Heart left ventricle (tissue), 16 donors: ENCODE data around the gene FDXR. TPM values are rescaled to one million over a fixed set of nuclear protein-coding genes. Genes with fewer than 3 reads are reported as not detected.

Experiments
- ATAC-seq, 4 donors: fragments of 200-7000 bp; cut with Tn5 transposase; one replicate each; pipeline ENCODE4 v1.9.1; 2020 to 2022; ENCODE audit warnings: moderate library complexity in 4 of 4, mild to moderate bottlenecking in 3 of 4, moderate number of reproducible peaks in 1 of 4
- DNase-seq, 5 donors: peaks; one replicate each; pipeline ENCODE4 v3.0.0-alpha.2; 2020
- H3K27ac ChIP-seq, 12 donors: fragments of 200-600 bp; sonication (generic) in 4 of 12; one replicate each; pipeline versions ENCODE4 v1.5.0 to v1.8.0; 2016 to 2022; ENCODE audit warnings: mild to moderate bottlenecking in 2 of 12
- H3K27me3 ChIP-seq, 9 donors: fragments of 200-600 bp; sonication (generic) in 2 of 9; one replicate each; pipeline versions ENCODE4 v1.5.1 to v1.8.0; 2016 to 2022; ENCODE audit warnings: mild to moderate bottlenecking in 3 of 9
- H3K36me3 ChIP-seq, 9 donors: fragments of 200-600 bp; sonication (generic) in 2 of 9; one replicate each; pipeline versions ENCODE4 v1.5.0 to v1.8.0; 2018 to 2022; ENCODE audit warnings: mild to moderate bottlenecking in 2 of 9
- H3K4me1 ChIP-seq, 12 donors: fragments of 200-600 bp; sonication (generic) in 4 of 12; one replicate each; pipeline versions ENCODE4 v1.5.0 to v1.8.0; 2016 to 2022; ENCODE audit warnings: mild to moderate bottlenecking in 3 of 12
- H3K4me3 ChIP-seq, 12 donors: fragments of 200-600 bp; sonication (generic) in 4 of 12; one replicate each; pipeline versions ENCODE4 v1.5.0 to v1.8.0; 2017 to 2022; ENCODE audit warnings: mild to moderate bottlenecking in 9 of 12, moderate library complexity in 4 of 12
- H3K9me3 ChIP-seq, 12 donors: fragments of 200-600 bp; sonication (generic) in 4 of 12; one replicate each; pipeline versions ENCODE4 v1.5.0 to v1.8.0; 2016 to 2022; ENCODE audit warnings: mild to moderate bottlenecking in 1 of 12
- POLR2A ChIP-seq, 2 donors: fragments of 450-650 bp; IDR thresholded peaks; one replicate each; pipeline ENCODE4 v1.6.1; 2017; ENCODE audit warnings: antibody characterized with exemption in 2 of 2, mild to moderate bottlenecking in 2 of 2, moderate library complexity in 2 of 2
- WGBS, 4 donors: extraction: QIAGEN DNeasy Blood & Tissue Kit in 2 of 4; methylation state at CpG; one replicate each; pipeline versions ENCODE4 v1.1.5 to v1.1.7; 2013 to 2018; 5-methylcytosine and 5-hydroxymethylcytosine counted together
- intact Hi-C, 10 donors: fragments of 100-400 bp; cut with DNase I; formaldehyde crosslinking; loops; one replicate each; pipeline versions ENCODE4 v1.11.1 to v1.14.2; 2022
- polyA plus RNA-seq, 2 donors: library from polyadenylated mRNA; stranded (reverse); fragments of 200-250 nt; gene quantifications; one replicate each; pipeline ENCODE4 v1.2.3, GENCODE V29; 2013
- total RNA-seq, 9 donors: library from RNA; depleted of rRNA in 2 of 9; stranded (reverse); fragments of >200 nt in 2 of 9; fragmentation: NEBNext Ultra II Directional in 3 of 9; extraction: Animal tissue kit (Norgen Biotek cat#: 25700) in 3 of 9; gene quantifications; one replicate each; pipeline versions ENCODE4 v1.1.0 to v1.2.4, GENCODE V29; 2016 to 2023
- TF ChIP-seq, protein P1 (sequence below), 12 donors: fragments of 200-600 bp; sonication (generic) in 4 of 12; IDR thresholded peaks; one replicate each; pipeline versions ENCODE4 v1.5.0 to v1.8.0; 2018 to 2022; ENCODE audit warnings: antibody characterized with exemption in 12 of 12, mild to moderate bottlenecking in 5 of 12
- donor health status: ischemic (EF 13 %, LVEDD 7.1; RV severe dilation, severe dysfunction).
- donor health status: healthy with polysubstance abuse.
- donor health status: DM: no; HTN: yes; CAD: no.
- donor health status: DM: no; HTN: no; CAD: no.
- donor health status: ischemic (EF 25% LVEDD 6.9; RV normal size, moderate dysfunction).
- donor health status: ischemic (EF 25% LVEDD 5.7; RV mildly dilated, moderate dysfunction).
- donor health status: healthy.
- donor health status: DM: yes; HTN: yes; CAD: no.
- donor health status: ischemic (EF 35%, LVEDD 5.7; RV mildly dilated, moderate dysfunction).
- donor health status: nonischemic (EF 11% LVEDD 7.7; RV severe dilation, severe dysfunction).
- donor health status: DM: yes; HTN: yes; CAD: no.
- donor health status: PGD.
- donor health status: ischemic (EF 29% LVEDD 5.4; RV normal size, mild dysfunction).
- donor health status: nonischemic (EF 23%, LVEDD 6.1; RV moderate dilation, normal function).

FDXR gene
- total and polyA plus RNA-seq, 11 donors: 2.5 to 8.7 (median 4.7) TPM

GRCh38 chr17:74854792-74855191 is 18.0 kb downstream of the FDXR start:
- Histone ChIP-seq H3K9me3 (no peaks in the 10 kb centered on the region), H3K27ac (no peak overlapping the region), H3K4me3 (no peak overlapping the region), H3K36me3 (no peaks in the 10 kb centered on the region), H3K27me3 (peaks cover 29 to 82% (median 56%) of the 10 kb centered on the region in 9 donors), H3K4me1 (peaks cover 0 to 19% (median 0%) of the 10 kb centered on the region in 12 donors)
- ATAC-seq (no peak), DNase-seq (no peak)
- 84 to 90% (median 87%) methylated on average over 13 to 17 of the region's 17 CpGs for WGBS, 4 donors
- intact Hi-C loops: no loop called here
- TF ChIP-seq POLR2A (IDR thresholded peaks at IDR 0.05): no peak
- TF ChIP-seq, protein P1, sequence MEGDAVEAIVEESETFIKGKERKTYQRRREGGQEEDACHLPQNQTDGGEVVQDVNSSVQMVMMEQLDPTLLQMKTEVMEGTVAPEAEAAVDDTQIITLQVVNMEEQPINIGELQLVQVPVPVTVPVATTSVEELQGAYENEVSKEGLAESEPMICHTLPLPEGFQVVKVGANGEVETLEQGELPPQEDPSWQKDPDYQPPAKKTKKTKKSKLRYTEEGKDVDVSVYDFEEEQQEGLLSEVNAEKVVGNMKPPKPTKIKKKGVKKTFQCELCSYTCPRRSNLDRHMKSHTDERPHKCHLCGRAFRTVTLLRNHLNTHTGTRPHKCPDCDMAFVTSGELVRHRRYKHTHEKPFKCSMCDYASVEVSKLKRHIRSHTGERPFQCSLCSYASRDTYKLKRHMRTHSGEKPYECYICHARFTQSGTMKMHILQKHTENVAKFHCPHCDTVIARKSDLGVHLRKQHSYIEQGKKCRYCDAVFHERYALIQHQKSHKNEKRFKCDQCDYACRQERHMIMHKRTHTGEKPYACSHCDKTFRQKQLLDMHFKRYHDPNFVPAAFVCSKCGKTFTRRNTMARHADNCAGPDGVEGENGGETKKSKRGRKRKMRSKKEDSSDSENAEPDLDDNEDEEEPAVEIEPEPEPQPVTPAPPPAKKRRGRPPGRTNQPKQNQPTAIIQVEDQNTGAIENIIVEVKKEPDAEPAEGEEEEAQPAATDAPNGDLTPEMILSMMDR (IDR thresholded peaks at IDR 0.05): no peak

- Histone ChIP-seq H3K27ac (no peak overlapping the region), H3K4me1 (peaks cover 0 to 11% (median 0%) of the 10 kb centered on the region in 12 donors), H3K36me3 (no peaks in the 10 kb centered on the region), H3K4me3 (no peak overlapping the region), H3K9me3 (no peaks in the 10 kb centered on the region), H3K27me3 (peaks cover 19 to 72% (median 46%) of the 10 kb centered on the region in 9 donors)
- intact Hi-C loops: no loop called here
- DNase-seq: no peak
- WGBS, 4 donors: 82 to 91% (median 83%) methylated on average over 8 of the region's 8 CpGs
- ATAC-seq: no peak
- no peak for TF ChIP-seq POLR2A (IDR thresholded peaks at IDR 0.05)
- TF ChIP-seq, protein P1 (IDR thresholded peaks at IDR 0.05): no peak
Measured at GRCh38 chr17:74853669-74854068, 19.1 kb downstream of the FDXR start.

GRCh38 chr17:74853048-74853397 is 19.8 kb downstream of the FDXR start:
- no peak overlapping the region for H3K4me3 ChIP-seq
- no peak overlapping the region for H3K27ac ChIP-seq
- no peaks in the 10 kb centered on the region for H3K36me3 ChIP-seq
- intact Hi-C loops: no loop called here
- no peaks in the 10 kb centered on the region for H3K9me3 ChIP-seq
- H3K27me3 ChIP-seq: peaks cover 18 to 71% (median 44%) of the 10 kb centered on the region in 9 donors
- ATAC-seq (no peak), DNase-seq (no peak)
- H3K4me1 ChIP-seq: peaks cover 0 to 11% (median 0%) of the 10 kb centered on the region in 12 donors
- WGBS, 4 donors: 21 to 62% (median 32%) methylated on average over 5 to 9 of the region's 9 CpGs
- TF ChIP-seq, protein P1 (IDR thresholded peaks at IDR 0.05): no peak
- TF ChIP-seq POLR2A (IDR thresholded peaks at IDR 0.05): no peak

- Histone ChIP-seq H3K4me3 (peak overlapping the region in 1 of 12 donors; percentile 23), H3K4me1 (peaks cover 0 to 11% (median 0%) of the 10 kb centered on the region in 12 donors), H3K9me3 (no peaks in the 10 kb centered on the region), H3K27me3 (peaks cover 18 to 66% (median 44%) of the 10 kb centered on the region in 9 donors), H3K27ac (no peak overlapping the region), H3K36me3 (no peaks in the 10 kb centered on the region)
- WGBS, 4 donors: 6 to 15% (median 11%) methylated on average over 4 to 76 of the region's 76 CpGs
- ATAC-seq (no peak), DNase-seq (no peak)
- TF ChIP-seq POLR2A (IDR thresholded peaks at IDR 0.05): no peak
- TF ChIP-seq, protein P1 (IDR thresholded peaks at IDR 0.05): no peak
- intact Hi-C loops: no loop called here
Measured at GRCh38 chr17:74852237-74853047, 20.4 kb downstream of the FDXR start.
